H1 (cell line): Measurements from ENCODE around the gene MMP20. TPM values are rescaled to one million over a fixed set of nuclear protein-coding genes. Genes with fewer than 3 reads are reported as not detected.

Experiments
- ASH2L ChIP-seq: fragments of 200-600, 300-600 bp; sonication (generic); IDR thresholded peaks from one replicate; pipeline ENCODE4 v1.7.1; 2017; ENCODE audit warnings: low read length
- BCL11A ChIP-seq, 2 experiments: IDR thresholded peaks; one replicate each; pipeline ENCODE4 v1.6.1; 2011; ENCODE audit warnings: low read depth in 2 of 2, low read length in 2 of 2, mild to moderate bottlenecking in 2 of 2
- BRCA1 ChIP-seq: IDR thresholded peaks from 2 replicates; pipeline ENCODE4 v1.6.1; 2012; ENCODE audit warnings: low read depth, low read length, improper control_type of control experiment
- JUND ChIP-seq: IDR thresholded peaks from 2 replicates; pipeline ENCODE4 v1.6.1; 2011; ENCODE audit warnings: mild to moderate bottlenecking, improper control_type of control experiment, low read length
- SIX5 ChIP-seq: IDR thresholded peaks from 2 replicates; pipeline ENCODE4 v1.6.1; 2011; ENCODE audit warnings: mild to moderate bottlenecking, low read depth, low read length
- TEAD4 ChIP-seq: IDR thresholded peaks from 2 replicates; pipeline ENCODE4 v1.6.1; 2012; ENCODE audit warnings: low read depth, low read length, inconsistent platforms, mixed read lengths
- polyA plus RNA-seq, 7 experiments: library from polyadenylated mRNA; depleted of rRNA in 3 of 7; stranded (reverse) in 5 of 7; unstranded in 2 of 7; fragments of >200 nt in 5 of 7; fragments of 200-250 nt in 2 of 7; gene quantifications; 1 replicate in 5 of 7; 2 replicates in 1 of 7; 4 replicates in 1 of 7; pipeline versions ENCODE4 v1.2.1 to v1.2.3, GENCODE V29; 2011 to 2013; ENCODE audit warnings: missing spikeins in 2 of 7, mixed read lengths in 2 of 7
- total RNA-seq: library from RNA; stranded (reverse); fragmentation: NEBNext Ultra II Directional; extraction: Animal tissue kit (Norgen Biotek cat#: 25700); gene quantifications from 2 replicates; pipeline ENCODE4 v1.2.1, GENCODE V29; 2021

The MMP20 gene
- total and polyA plus RNA-seq, 2 of the 8 experiments (the other 6 are each of a cell fraction or from before 2014, with no cell fraction given): not detected

- TF ChIP-seq BCL11A (IDR thresholded peaks at IDR 0.05; ENCODE audit: low read depth in 2 of 2, low read length in 2 of 2) (no peak), JUND (no peak), ASH2L (no peak), SIX5 (no peak), BRCA1 (no peak), TEAD4 (no peak)
These were observed 79.4 kb downstream of the MMP20 start (continued) for GRCh38 chr11:102545701-102546100.
